H1 (cell line): ENCODE results near the gene SUV39H2. TPM values are rescaled to one million over a fixed set of nuclear protein-coding genes. Genes with fewer than 3 reads are reported as not detected.

Source experiments
- CTCF ChIA-PET: fragments of 300-600 bp; sonication (Branson Sonifier 250); formaldehyde crosslinking; loops from one replicate; lab custom pipeline; 2021; ENCODE audit not compliant: partially characterized antibody; lab: Charles Lee
- POLR2A ChIA-PET: fragments of 300-600 bp; sonication (Branson Sonifier 250); formaldehyde crosslinking; loops from one replicate; lab custom pipeline; 2021; ENCODE audit warnings: inconsistent platforms; ENCODE audit not compliant: partially characterized antibody; lab: Charles Lee
- DNase-seq, 2 experiments: peaks; one replicate each; pipeline versions ENCODE4 v3.0.0 to v3.0.0-alpha.2; 2010 to 2022; ENCODE audit warnings: low spot score in 2 of 2, low read depth in 1 of 2, mixed read lengths in 1 of 2
- FAIRE-seq: peaks from 2 replicates; lab custom pipeline; 2011; peaks lifted over from hg19 to GRCh38; lab: Jason Lieb, UNC
- H2AFZ ChIP-seq: 2 replicates; pipeline ENCODE4 v1.8.1; 2012; ENCODE audit warnings: low read length, inconsistent platforms
- H2AK5ac ChIP-seq: 2 replicates; pipeline ENCODE4 v1.6.1; 2013; ENCODE audit warnings: low read depth, low read length
- H2BK120ac ChIP-seq: replicated peaks from 2 replicates; pipeline ENCODE3; 2013; ENCODE audit warnings: low read depth, low read length, inconsistent platforms
- H2BK12ac ChIP-seq: 2 replicates; pipeline ENCODE4 v1.6.1; 2013; ENCODE audit warnings: low read depth, low read length
- H2BK15ac ChIP-seq: 2 replicates; pipeline ENCODE4 v1.6.1; 2013; ENCODE audit warnings: low read length
- H2BK20ac ChIP-seq: 2 replicates; pipeline ENCODE4 v1.6.1; 2013; ENCODE audit warnings: low read length
- H2BK5ac ChIP-seq: 2 replicates; pipeline ENCODE4 v1.6.1; 2013; ENCODE audit warnings: low read depth, low read length
- H3K14ac ChIP-seq: 2 replicates; pipeline ENCODE4 v1.6.1; 2013; ENCODE audit warnings: inconsistent platforms; ENCODE audit not compliant: insufficient read length
- H3K18ac ChIP-seq: 2 replicates; pipeline ENCODE4 v1.6.1; 2013; ENCODE audit warnings: low read length; ENCODE audit errors: extremely low read depth
- H3K23ac ChIP-seq: 2 replicates; pipeline ENCODE4 v1.6.1; 2013; ENCODE audit warnings: inconsistent platforms; ENCODE audit not compliant: insufficient read length
- H3K23me2 ChIP-seq: 2 replicates; pipeline ENCODE4 v1.6.1; 2013; ENCODE audit warnings: low read depth, low read length
- H3K27ac ChIP-seq: 2 replicates; pipeline ENCODE4 v1.6.1; 2011; ENCODE audit warnings: low read depth, low read length, inconsistent platforms
- H3K27me3 ChIP-seq, 4 experiments: replicated peaks in 1 of 4; 1 replicate in 1 of 4; 2 replicates in 3 of 4; pipeline versions ENCODE4 v1.6.1 to v1.8.1; 2011 to 2013; ENCODE audit warnings: low read length in 3 of 4, mild to moderate bottlenecking in 3 of 4, inconsistent platforms in 2 of 4, mixed read lengths in 2 of 4, moderate library complexity in 1 of 4; ENCODE audit not compliant: control insufficient read depth in 3 of 4, insufficient read depth in 3 of 4; ENCODE audit errors: extremely low read depth in 1 of 4
- H3K36me3 ChIP-seq, 4 experiments: 2 replicates each; pipeline versions ENCODE4 v1.6.1 to v1.8.1; 2011 to 2013; ENCODE audit warnings: mild to moderate bottlenecking in 4 of 4, low read length in 3 of 4, moderate library complexity in 2 of 4, control low read depth in 1 of 4, inconsistent platforms in 1 of 4; ENCODE audit not compliant: insufficient read depth in 4 of 4, control insufficient read depth in 2 of 4
- H3K4ac ChIP-seq: replicated peaks from 2 replicates; pipeline ENCODE3; 2013; ENCODE audit warnings: low read length, low read depth, mixed read lengths, inconsistent platforms; ENCODE audit not compliant: insufficient read length
- H3K4me1 ChIP-seq, 4 experiments: replicated peaks in 1 of 4; 1 replicate in 1 of 4; 2 replicates in 3 of 4; pipeline versions ENCODE4 v1.6.1 to v1.8.1; 2011 to 2013; ENCODE audit warnings: low read length in 3 of 4, inconsistent platforms in 2 of 4, mixed read lengths in 1 of 4; ENCODE audit not compliant: insufficient read depth in 4 of 4, control insufficient read depth in 3 of 4
- H3K4me2 ChIP-seq, 2 experiments: 2 replicates each; pipeline versions ENCODE4 v1.6.1 to v1.8.1; 2011 to 2013; ENCODE audit warnings: low read depth in 2 of 2, low read length in 2 of 2, control low read depth in 1 of 2, inconsistent platforms in 1 of 2, mild to moderate bottlenecking in 1 of 2; ENCODE audit not compliant: insufficient read depth in 1 of 2
- H3K4me3 ChIP-seq, 4 experiments: fragments of 200-600, 300-600 bp in 1 of 4; sonication (generic), shearing (Covaris generic), sonication (Bioruptor Twin) in 1 of 4; 2 replicates each; pipeline versions ENCODE4 v1.5.1 to v1.8.1; 2011 to 2016; ENCODE audit warnings: low read length in 4 of 4, low read depth in 3 of 4, control low read depth in 2 of 4, inconsistent platforms in 2 of 4, mild to moderate bottlenecking in 2 of 4, mixed read lengths in 1 of 4, moderate library complexity in 1 of 4; ENCODE audit not compliant: insufficient read depth in 2 of 4; ENCODE audit errors: extremely low read depth in 1 of 4
- H3K56ac ChIP-seq: replicated peaks from 2 replicates; pipeline ENCODE3; 2013; ENCODE audit warnings: low read depth, mild to moderate bottlenecking, mixed read lengths, low read length, inconsistent platforms; ENCODE audit not compliant: insufficient read length
- H3K79me1 ChIP-seq: 2 replicates; pipeline ENCODE4 v1.6.1; 2013; ENCODE audit warnings: low read depth, low read length, control low read depth
- H3K79me2 ChIP-seq, 2 experiments: 2 replicates each; pipeline versions ENCODE4 v1.6.1 to v1.8.1; 2012 to 2013; ENCODE audit warnings: low read length in 2 of 2, mild to moderate bottlenecking in 2 of 2, inconsistent platforms in 1 of 2; ENCODE audit not compliant: insufficient read depth in 2 of 2, control insufficient read depth in 1 of 2
- H3K9ac ChIP-seq, 4 experiments: replicated peaks in 1 of 4; 1 replicate in 1 of 4; 2 replicates in 3 of 4; pipeline versions ENCODE4 v1.6.1 to v1.8.1; 2011 to 2013; ENCODE audit warnings: low read depth in 3 of 4, low read length in 3 of 4, control low read depth in 2 of 4, mild to moderate bottlenecking in 2 of 4, moderate library complexity in 2 of 4, inconsistent platforms in 1 of 4; ENCODE audit errors: extremely low read depth in 1 of 4
- H3K9me3 ChIP-seq, 2 experiments: 2 replicates each; pipeline versions ENCODE4 v1.6.1 to v1.8.1; 2012 to 2013; ENCODE audit warnings: mild to moderate bottlenecking in 2 of 2, moderate library complexity in 2 of 2, control low read depth in 1 of 2, inconsistent platforms in 1 of 2, low read depth in 1 of 2, low read length in 1 of 2, mixed read lengths in 1 of 2; ENCODE audit not compliant: insufficient read depth in 2 of 2
- H4K20me1 ChIP-seq, 2 experiments: replicated peaks in 1 of 2; 2 replicates each; pipeline versions ENCODE3 to v1.8.1; 2011 to 2013; ENCODE audit warnings: inconsistent platforms in 2 of 2, low read length in 2 of 2, mild to moderate bottlenecking in 1 of 2; ENCODE audit not compliant: insufficient read depth in 2 of 2, control insufficient read depth in 1 of 2
- H4K5ac ChIP-seq: 2 replicates; pipeline ENCODE4 v1.6.1; 2013; ENCODE audit warnings: low read length, low read depth, mixed read lengths, inconsistent platforms; ENCODE audit not compliant: insufficient read length
- H4K8ac ChIP-seq: 2 replicates; pipeline ENCODE4 v1.8.0; 2013; ENCODE audit warnings: mild to moderate bottlenecking, moderate library complexity, low read length, inconsistent platforms; ENCODE audit not compliant: insufficient read depth; ENCODE audit errors: extremely low read depth
- H4K91ac ChIP-seq: replicated peaks from 2 replicates; pipeline ENCODE3; 2013; ENCODE audit warnings: low read length, mixed read lengths, inconsistent platforms; ENCODE audit not compliant: insufficient read length
- KDM1A ChIP-seq: fragments of 200-600, 300-600 bp; sonication (generic); IDR thresholded peaks from 2 replicates; pipeline ENCODE4 v1.7.1; 2016; ENCODE audit warnings: mild to moderate bottlenecking, low read length, borderline replicate concordance
- POLR2AphosphoS5 ChIP-seq: IDR thresholded peaks from 2 replicates; pipeline ENCODE4 v1.6.1; 2011; ENCODE audit warnings: low read depth, low read length
- TCF12 ChIP-seq: IDR thresholded peaks from 2 replicates; pipeline ENCODE4 v1.6.1; 2011; ENCODE audit warnings: low read depth, mild to moderate bottlenecking, low read length
- WGBS, 2 experiments: shearing (Covaris generic) in 1 of 2; methylation state at CpG; one replicate each; pipeline versions ENCODE4 v1.1.6 to v1.1.7; 2013 to 2015; ENCODE audit warnings: low lambda C conversion rate in 2 of 2, mixed read lengths in 2 of 2, inconsistent platforms in 1 of 2, low coverage in 1 of 2, missing lambda C conversion rate in 1 of 2; ENCODE audit not compliant: insufficient replicate concordance in 2 of 2, insufficient coverage in 1 of 2, insufficient read length in 1 of 2; ENCODE audit errors: extremely low coverage in 1 of 2, missing lambda C conversion rate in 1 of 2; 5-methylcytosine and 5-hydroxymethylcytosine counted together
- polyA plus RNA-seq, 7 experiments: library from polyadenylated mRNA; depleted of rRNA in 3 of 7; stranded (reverse) in 5 of 7; unstranded in 2 of 7; fragments of >200 nt in 5 of 7; fragments of 200-250 nt in 2 of 7; gene quantifications; 1 replicate in 5 of 7; 2 replicates in 1 of 7; 4 replicates in 1 of 7; pipeline versions ENCODE4 v1.2.1 to v1.2.3, GENCODE V29; 2011 to 2013; ENCODE audit warnings: missing spikeins in 2 of 7, mixed read lengths in 2 of 7
- total RNA-seq: library from RNA; stranded (reverse); fragmentation: NEBNext Ultra II Directional; extraction: Animal tissue kit (Norgen Biotek cat#: 25700); gene quantifications from 2 replicates; pipeline ENCODE4 v1.2.1, GENCODE V29; 2021
- TF ChIP-seq, protein P1 (sequence below): IDR thresholded peaks from 2 replicates; pipeline ENCODE4 v1.6.1; 2012; ENCODE audit warnings: inconsistent platforms
- TF ChIP-seq, protein P2 (sequence below): IDR thresholded peaks from 2 replicates; pipeline ENCODE4 v1.6.1; 2012; ENCODE audit warnings: inconsistent platforms

The SUV39H2 gene
- total and polyA plus RNA-seq, 2 of the 8 experiments (the other 6 are each of a cell fraction or from before 2014, with no cell fraction given), result 19.4 to 62.3 TPM

DNA sequence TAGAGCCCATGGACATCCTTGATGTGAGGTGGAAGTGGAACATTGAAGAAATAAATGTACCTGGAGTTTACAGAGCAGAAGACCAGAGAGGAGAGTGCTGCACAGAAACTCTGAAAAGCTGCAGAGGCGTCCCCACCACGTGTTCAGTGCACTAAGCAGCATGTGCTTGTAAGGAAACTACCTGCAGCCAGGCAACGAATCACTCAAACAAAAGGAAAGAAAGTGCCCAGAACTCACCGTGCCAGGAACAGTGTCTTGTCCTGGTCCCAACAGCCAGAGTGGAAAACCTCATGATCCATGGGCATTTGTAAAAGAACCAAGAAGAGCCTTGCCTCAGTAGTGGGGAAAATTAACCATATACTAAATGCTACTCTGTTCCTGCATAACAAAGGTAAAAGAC, 32.3 kb downstream of the SUV39H2 start:
- Histone ChIP-seq H2BK15ac (no peak overlapping the region), H3K56ac (no peak overlapping the region), H3K4me2 (no peak overlapping the region), H3K9me3 (peaks cover 3 to 5% of the 10 kb centered on the region in 2 experiments; a peak in 2 of 4 replicates), H2AK5ac (no peak overlapping the region), H3K18ac (no peak overlapping the region), H3K4me1 (no peaks in the 10 kb centered on the region), H3K23me2 (no peaks in the 10 kb centered on the region), H3K4me3 (no peak overlapping the region), H2BK20ac (no peak overlapping the region), H2AFZ (no peak overlapping the region), H3K79me2 (no peaks in the 10 kb centered on the region), H3K23ac (no peak overlapping the region), H3K27ac (no peak overlapping the region), H3K27me3 (no peaks in the 10 kb centered on the region), H4K20me1 (no peaks in the 10 kb centered on the region), H3K14ac (no peak overlapping the region), H3K9ac (no peak overlapping the region), H4K8ac (no peak overlapping the region), H3K36me3 (peaks cover 0 to 58% (median 33%) of the 10 kb centered on the region in 4 experiments; a peak in 7 of 8 replicates), H4K5ac (no peak overlapping the region), H3K4ac (no peak overlapping the region), H2BK5ac (no peak overlapping the region), H2BK120ac (no peak overlapping the region), H3K79me1 (no peaks in the 10 kb centered on the region), H2BK12ac (no peak overlapping the region), H4K91ac (no peak overlapping the region)
- ChIA-PET POLR2A (interaction anchor here (1.5 kb wide), 1 partner anchor 42 kb away, joined by 6 read pairs; the partner anchor contains the start of gene DCLRE1C), CTCF (no interaction called here)
- DNase-seq (no peak), FAIRE-seq (no peak)
- TF ChIP-seq TCF12, result no peak
- TF ChIP-seq POLR2AphosphoS5, result 0 out of 2 replicates have a peak, but pooled peaks have one; percentile 26
- TF ChIP-seq, protein P1, sequence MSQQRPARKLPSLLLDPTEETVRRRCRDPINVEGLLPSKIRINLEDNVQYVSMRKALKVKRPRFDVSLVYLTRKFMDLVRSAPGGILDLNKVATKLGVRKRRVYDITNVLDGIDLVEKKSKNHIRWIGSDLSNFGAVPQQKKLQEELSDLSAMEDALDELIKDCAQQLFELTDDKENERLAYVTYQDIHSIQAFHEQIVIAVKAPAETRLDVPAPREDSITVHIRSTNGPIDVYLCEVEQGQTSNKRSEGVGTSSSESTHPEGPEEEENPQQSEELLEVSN, result peak; percentile 65; the same call in 1 of the 2 replicates
- TF ChIP-seq, protein P2, sequence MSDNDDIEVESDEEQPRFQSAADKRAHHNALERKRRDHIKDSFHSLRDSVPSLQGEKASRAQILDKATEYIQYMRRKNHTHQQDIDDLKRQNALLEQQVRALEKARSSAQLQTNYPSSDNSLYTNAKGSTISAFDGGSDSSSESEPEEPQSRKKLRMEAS, result peak; percentile 81
- TF ChIP-seq KDM1A, result no peak
- 98% methylated on average over 4 of the region's 4 CpGs; no CpG with 5 or more reads in 1 of the 2 experiments for WGBS, 2 experiments
